ENCODE data around the gene TSPOAP1.

TSPOAP1 gene

DNA sequence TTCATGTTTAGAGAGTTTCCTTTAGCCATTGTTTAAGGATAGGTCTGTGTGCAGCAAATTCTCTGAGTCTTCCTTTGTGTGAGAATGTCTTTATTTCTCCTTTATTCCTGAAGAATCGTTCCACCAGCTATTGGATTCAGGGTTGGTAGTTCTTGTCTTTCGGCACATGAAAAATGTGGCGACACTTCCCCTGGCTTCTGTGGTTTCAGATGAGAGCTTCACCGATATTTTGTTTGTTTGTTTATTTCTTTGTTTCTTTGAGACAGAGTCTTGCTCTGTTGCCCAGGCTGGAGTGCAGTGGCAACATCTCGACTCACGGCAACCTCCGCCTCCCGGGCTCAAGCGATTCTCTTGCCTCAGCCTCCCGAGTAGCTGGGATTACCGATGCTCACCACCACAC is 66.4 kb downstream of the TSPOAP1 start:
- peaks cover 62% of the 10 kb centered on the region for H3K27me3 ChIP-seq
- TF ChIP-seq, protein P1, sequence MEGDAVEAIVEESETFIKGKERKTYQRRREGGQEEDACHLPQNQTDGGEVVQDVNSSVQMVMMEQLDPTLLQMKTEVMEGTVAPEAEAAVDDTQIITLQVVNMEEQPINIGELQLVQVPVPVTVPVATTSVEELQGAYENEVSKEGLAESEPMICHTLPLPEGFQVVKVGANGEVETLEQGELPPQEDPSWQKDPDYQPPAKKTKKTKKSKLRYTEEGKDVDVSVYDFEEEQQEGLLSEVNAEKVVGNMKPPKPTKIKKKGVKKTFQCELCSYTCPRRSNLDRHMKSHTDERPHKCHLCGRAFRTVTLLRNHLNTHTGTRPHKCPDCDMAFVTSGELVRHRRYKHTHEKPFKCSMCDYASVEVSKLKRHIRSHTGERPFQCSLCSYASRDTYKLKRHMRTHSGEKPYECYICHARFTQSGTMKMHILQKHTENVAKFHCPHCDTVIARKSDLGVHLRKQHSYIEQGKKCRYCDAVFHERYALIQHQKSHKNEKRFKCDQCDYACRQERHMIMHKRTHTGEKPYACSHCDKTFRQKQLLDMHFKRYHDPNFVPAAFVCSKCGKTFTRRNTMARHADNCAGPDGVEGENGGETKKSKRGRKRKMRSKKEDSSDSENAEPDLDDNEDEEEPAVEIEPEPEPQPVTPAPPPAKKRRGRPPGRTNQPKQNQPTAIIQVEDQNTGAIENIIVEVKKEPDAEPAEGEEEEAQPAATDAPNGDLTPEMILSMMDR (IDR thresholded peaks at IDR 0.05): no peak
- peaks cover 8 to 12% of the 10 kb centered on the region in 2 experiments for H3K4me1 ChIP-seq (ENCODE audit: control insufficient read depth in 1 of 2, insufficient read depth in 1 of 2, low read depth in 1 of 2, low read length in 1 of 2)
- no peaks in the 10 kb centered on the region for H3K36me3 ChIP-seq
- H3K27ac ChIP-seq: no peak overlapping the region
- H3K4me3 ChIP-seq (ENCODE audit: low read depth in 1 of 2, low read length in 1 of 2): no peak overlapping the region
- H3K9me3 ChIP-seq: no peaks in the 10 kb centered on the region

DNA sequence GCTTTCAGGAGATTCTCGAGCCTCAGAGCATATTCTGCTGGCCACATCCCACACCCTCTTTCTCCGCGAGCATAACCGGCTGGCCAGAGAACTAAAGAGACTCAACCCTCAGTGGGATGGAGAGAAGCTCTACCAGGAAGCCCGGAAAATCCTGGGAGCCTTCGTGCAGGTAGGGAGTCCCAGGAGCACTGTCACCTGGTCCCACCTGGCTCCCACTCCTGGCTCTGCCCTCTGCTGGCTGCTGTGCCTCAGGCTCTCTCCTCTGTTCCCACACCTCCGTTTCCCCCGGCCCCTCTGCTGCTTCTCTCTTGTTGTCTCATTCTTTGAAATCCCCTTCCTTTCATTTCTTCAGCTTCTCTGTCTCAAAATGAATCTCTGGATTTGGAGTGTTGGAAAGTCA is 73.8 kb downstream of the TSPOAP1 start:
- H3K9me3 ChIP-seq: no peaks in the 10 kb centered on the region
- H3K27ac ChIP-seq: no peak overlapping the region
- TF ChIP-seq, protein P1 (IDR thresholded peaks at IDR 0.05): no peak
- H3K4me3 ChIP-seq (ENCODE audit: low read depth in 1 of 2, low read length in 1 of 2): no peak overlapping the region
- H3K36me3 ChIP-seq: no peaks in the 10 kb centered on the region
- H3K4me1 ChIP-seq (ENCODE audit: control insufficient read depth in 1 of 2, insufficient read depth in 1 of 2, low read depth in 1 of 2, low read length in 1 of 2): peaks cover 2% of the 10 kb centered on the region in 2 experiments
- H3K27me3 ChIP-seq: peaks cover 80% of the 10 kb centered on the region

DNA sequence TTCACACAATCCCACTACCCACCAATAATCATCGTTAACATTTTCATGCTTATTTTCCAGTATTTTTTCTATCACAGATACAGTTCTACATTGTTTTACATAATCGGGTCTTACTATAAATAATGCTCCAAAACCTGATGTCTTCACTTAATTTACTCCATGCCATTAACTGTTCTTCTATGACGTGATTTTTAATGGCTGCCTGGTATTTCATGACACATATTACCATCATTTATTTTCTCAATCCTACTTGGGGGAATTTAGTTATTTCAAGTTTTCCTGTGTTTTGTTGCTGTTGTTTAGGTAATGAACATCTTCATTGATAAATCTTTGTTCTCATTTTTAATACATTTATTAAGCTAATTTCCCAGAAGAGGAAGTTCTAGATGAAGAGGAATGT is 75.5 kb downstream of the TSPOAP1 start:
- Histone ChIP-seq H3K36me3 (no peaks in the 10 kb centered on the region), H3K4me1 (ENCODE audit: control insufficient read depth in 1 of 2, insufficient read depth in 1 of 2, low read depth in 1 of 2, low read length in 1 of 2) (peaks cover 10 to 11% of the 10 kb centered on the region in 2 experiments), H3K9me3 (no peaks in the 10 kb centered on the region), H3K27ac (no peak overlapping the region), H3K27me3 (peaks cover 78% of the 10 kb centered on the region), H3K4me3 (ENCODE audit: low read depth in 1 of 2, low read length in 1 of 2) (no peak overlapping the region)
- TF ChIP-seq, protein P1 (IDR thresholded peaks at IDR 0.05): no peak

DNA sequence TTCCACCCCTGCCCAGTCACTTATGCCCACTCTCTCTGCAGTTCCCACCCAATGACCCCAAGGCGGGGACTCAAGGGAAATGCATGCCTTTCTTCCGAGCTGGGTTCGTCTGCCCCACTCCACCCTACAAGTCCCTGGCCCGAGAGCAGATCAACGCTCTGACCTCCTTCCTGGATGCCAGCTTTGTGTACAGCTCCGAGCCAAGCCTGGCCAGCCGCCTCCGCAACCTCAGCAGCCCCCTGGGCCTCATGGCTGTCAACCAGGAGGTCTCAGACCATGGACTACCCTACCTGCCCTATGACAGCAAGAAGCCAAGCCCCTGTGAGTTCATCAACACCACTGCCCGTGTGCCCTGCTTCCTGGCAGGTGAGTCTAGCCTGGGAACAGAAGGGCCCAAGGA is 76.5 kb downstream of the TSPOAP1 start:
- H3K36me3 ChIP-seq: no peaks in the 10 kb centered on the region
- no peak overlapping the region for H3K4me3 ChIP-seq (ENCODE audit: low read depth in 1 of 2, low read length in 1 of 2)
- TF ChIP-seq, protein P1 (IDR thresholded peaks at IDR 0.05): no peak
- peaks cover 68% of the 10 kb centered on the region for H3K27me3 ChIP-seq
- peaks cover 15 to 17% of the 10 kb centered on the region in 2 experiments for H3K4me1 ChIP-seq (ENCODE audit: control insufficient read depth in 1 of 2, insufficient read depth in 1 of 2, low read depth in 1 of 2, low read length in 1 of 2)
- no peak overlapping the region for H3K27ac ChIP-seq
- no peaks in the 10 kb centered on the region for H3K9me3 ChIP-seq
